GM12892 (cell line): ENCODE measurements around the gene DMRTC1. TPM values are rescaled to one million over a fixed set of nuclear protein-coding genes. Genes with fewer than 3 reads are reported as not detected.
A peak's percentile ranks its signal among the peaks of the same experiment; 100 is the strongest.
"Not testable (repeated sequence)": the region's sequence is repeated elsewhere in the genome, so short reads cannot be mapped to it uniquely, and the experiment has no call there.

Experiments
- DNase-seq: peaks from one replicate; pipeline ENCODE4 v3.0.0; 2011; ENCODE audit not compliant: insufficient read length
- FAIRE-seq: peaks from 2 replicates; lab custom pipeline; 2011; peaks lifted over from hg19 to GRCh38; lab: Jason Lieb, UNC
- polyA plus RNA-seq: library from polyadenylated mRNA; unstranded; fragments of >200 nt; gene quantifications from one replicate; pipeline ENCODE4 v1.2.1, GENCODE V29; 2012; ENCODE audit warnings: missing spikeins, inconsistent platforms; ENCODE audit not compliant: missing spikeins

Gene DMRTC1
- not detected for polyA plus RNA-seq

- DNase-seq = not testable (repeated sequence)
- peak; percentile 27 for FAIRE-seq
These were observed at the start of gene DMRTC1 for GRCh38 chrX:72943819-72944169. Gene DMRTC1, minus strand, starts transcription at chrX:72943837. Its CDS starts 68,143 bp downstream, at chrX:72875694.

- DNase-seq, FAIRE-seq: not testable (repeated sequence)
These were observed 37.3 kb upstream of the DMRTC1 start for GRCh38 chrX:72980894-72981469.

GRCh38 chrX:72974885-72975284 lies 31.2 kb upstream of the DMRTC1 start:
- not testable (repeated sequence) for FAIRE-seq, DNase-seq

- not testable (repeated sequence) for FAIRE-seq, DNase-seq
These were observed 28.2 kb upstream of the DMRTC1 start for GRCh38 chrX:72971859-72972258.

- FAIRE-seq, DNase-seq: not testable (repeated sequence)
These were observed 16.3 kb upstream of the DMRTC1 start for GRCh38 chrX:72959971-72960370.

GRCh38 chrX:72943035-72943818 lies 410 bp downstream of the DMRTC1 start:
- DNase-seq, FAIRE-seq: not testable (repeated sequence)

GRCh38 chrX:72942272-72942671 lies 1.4 kb downstream of the DMRTC1 start:
- not testable (repeated sequence) for DNase-seq, FAIRE-seq

GRCh38 chrX:72937906-72938305 lies 5.7 kb downstream of the DMRTC1 start, which contains the start of gene FAM236A:
Gene FAM236A, plus strand, starts transcription at chrX:72938206. Its CDS starts 57 bp downstream, at chrX:72938263.
- not testable (repeated sequence) for DNase-seq, FAIRE-seq

- not testable (repeated sequence) for DNase-seq, FAIRE-seq
These were observed 6.7 kb downstream of the DMRTC1 start for GRCh38 chrX:72936882-72937455.

GRCh38 chrX:72936455-72936854 lies 7.2 kb downstream of the DMRTC1 start:
- DNase-seq = not testable (repeated sequence)
- FAIRE-seq = peak; percentile 42

GRCh38 chrX:72932283-72932682 lies 11.4 kb downstream of the DMRTC1 start:
- FAIRE-seq, DNase-seq: not testable (repeated sequence)

- DNase-seq, FAIRE-seq: not testable (repeated sequence)
These were observed 27.5 kb downstream of the DMRTC1 start for GRCh38 chrX:72916096-72916495.

GRCh38 chrX:72912315-72912714 lies 31.3 kb downstream of the DMRTC1 start, which contains the start of gene FAM236C:
Gene FAM236C, plus strand, starts transcription at chrX:72912615. Its CDS starts 100 bp downstream, at chrX:72912715.
- not testable (repeated sequence) for FAIRE-seq, DNase-seq

GRCh38 chrX:72889740-72890139 lies 53.9 kb downstream of the DMRTC1 start:
- not testable (repeated sequence) for DNase-seq, FAIRE-seq

- DNase-seq, FAIRE-seq: not testable (repeated sequence)
These were observed 60.7 kb downstream of the DMRTC1 start for GRCh38 chrX:72882898-72883297.

GRCh38 chrX:72837532-72837931 lies 106.1 kb downstream of the DMRTC1 start:
- DNase-seq, FAIRE-seq: not testable (repeated sequence)

- FAIRE-seq, DNase-seq: not testable (repeated sequence)
These were observed 112.9 kb downstream of the DMRTC1 start for GRCh38 chrX:72830701-72831100.
